Measurements from ENCODE around the gene TBC1D23. TPM values are rescaled to one million over a fixed set of nuclear protein-coding genes. Genes with fewer than 3 reads are reported as not detected.
"Not testable (repeated sequence)": the region's sequence is repeated elsewhere in the genome, so short reads cannot be mapped to it uniquely, and the experiment has no call there.

TBC1D23 gene
- total RNA-seq, 1 donor from 2014 or later = 36.6 TPM

- Histone ChIP-seq H3K4me3 (ENCODE audit: low read depth, low read length) (no peak overlapping the region), H3K27me3 (ENCODE audit: control insufficient read depth, insufficient read depth, low read length) (no peaks in the 10 kb centered on the region), H3K36me3 (ENCODE audit: control insufficient read depth, insufficient read depth, low read length) (peaks cover 11% of the 10 kb centered on the region)
- FAIRE-seq = no peak
- DNase-seq (ENCODE audit: low read depth) = no peak
- no peak for TF ChIP-seq CTCF (IDR thresholded peaks at IDR 0.05; ENCODE audit: insufficient read depth, low read length, severe bottlenecking)
Observed at GRCh38 chr3:100339786-100340185, 79.0 kb downstream of the TBC1D23 start.

GRCh38 chr3:100340527-100340926 is 79.7 kb downstream of the TBC1D23 start:
- Histone ChIP-seq H3K27me3 (ENCODE audit: control insufficient read depth, insufficient read depth, low read length) (no peaks in the 10 kb centered on the region), H3K4me3 (ENCODE audit: low read depth, low read length) (no peak overlapping the region), H3K36me3 (ENCODE audit: control insufficient read depth, insufficient read depth, low read length) (peaks cover 11% of the 10 kb centered on the region)
- DNase-seq (ENCODE audit: low read depth) (no peak), FAIRE-seq (no peak)
- TF ChIP-seq CTCF (IDR thresholded peaks at IDR 0.05; ENCODE audit: insufficient read depth, low read length, severe bottlenecking) = no peak

GRCh38 chr3:100348727-100349126 is 87.9 kb downstream of the TBC1D23 start:
- FAIRE-seq (no peak), DNase-seq (ENCODE audit: low read depth) (no peak)
- H3K27me3 ChIP-seq (ENCODE audit: control insufficient read depth, insufficient read depth, low read length) = no peaks in the 10 kb centered on the region
- no peak overlapping the region for H3K4me3 ChIP-seq (ENCODE audit: low read depth, low read length)
- peaks cover 24% of the 10 kb centered on the region for H3K36me3 ChIP-seq (ENCODE audit: control insufficient read depth, insufficient read depth, low read length)
- no peak for TF ChIP-seq CTCF (IDR thresholded peaks at IDR 0.05; ENCODE audit: insufficient read depth, low read length, severe bottlenecking)

GRCh38 chr3:100351770-100352169 is 91.0 kb downstream of the TBC1D23 start:
- DNase-seq (ENCODE audit: low read depth); FAIRE-seq; H3K4me3 ChIP-seq (ENCODE audit: low read depth, low read length); H3K27me3 ChIP-seq (ENCODE audit: control insufficient read depth, insufficient read depth, low read length): not testable (repeated sequence)
- H3K36me3 ChIP-seq (ENCODE audit: control insufficient read depth, insufficient read depth, low read length) = peaks cover 27% of the 10 kb centered on the region

GRCh38 chr3:100352296-100353231 is 91.8 kb downstream of the TBC1D23 start:
- DNase-seq (ENCODE audit: low read depth) (peak; percentile 41), FAIRE-seq (no peak)
- no peak overlapping the region for H3K4me3 ChIP-seq (ENCODE audit: low read depth, low read length)
- no peaks in the 10 kb centered on the region for H3K27me3 ChIP-seq (ENCODE audit: control insufficient read depth, insufficient read depth, low read length)
- H3K36me3 ChIP-seq (ENCODE audit: control insufficient read depth, insufficient read depth, low read length) = peaks cover 24% of the 10 kb centered on the region
- no peak for TF ChIP-seq CTCF (IDR thresholded peaks at IDR 0.05; ENCODE audit: insufficient read depth, low read length, severe bottlenecking)

- H3K27me3 ChIP-seq (ENCODE audit: control insufficient read depth, insufficient read depth, low read length) = no peaks in the 10 kb centered on the region
- H3K4me3 ChIP-seq (ENCODE audit: low read depth, low read length) = no peak overlapping the region
- no peak for TF ChIP-seq CTCF (IDR thresholded peaks at IDR 0.05; ENCODE audit: insufficient read depth, low read length, severe bottlenecking)
- DNase-seq (ENCODE audit: low read depth) = no peak
- no peak for FAIRE-seq
- H3K36me3 ChIP-seq (ENCODE audit: control insufficient read depth, insufficient read depth, low read length) = peaks cover 20% of the 10 kb centered on the region
Observed at GRCh38 chr3:100354850-100355249, 94.1 kb downstream of the TBC1D23 start.

All from bronchial epithelial cell (primary cell).